LNCAP (cell line): ENCODE results near the gene SYDE2.

ENCODE experiments used
- TF ChIP-seq, protein P1 (sequence below): fragments of 450-650 bp; IDR thresholded peaks from 2 replicates; pipeline ENCODE4 v1.5.1; 2017; ENCODE audit warnings: mild to moderate bottlenecking

The SYDE2 gene

DNA sequence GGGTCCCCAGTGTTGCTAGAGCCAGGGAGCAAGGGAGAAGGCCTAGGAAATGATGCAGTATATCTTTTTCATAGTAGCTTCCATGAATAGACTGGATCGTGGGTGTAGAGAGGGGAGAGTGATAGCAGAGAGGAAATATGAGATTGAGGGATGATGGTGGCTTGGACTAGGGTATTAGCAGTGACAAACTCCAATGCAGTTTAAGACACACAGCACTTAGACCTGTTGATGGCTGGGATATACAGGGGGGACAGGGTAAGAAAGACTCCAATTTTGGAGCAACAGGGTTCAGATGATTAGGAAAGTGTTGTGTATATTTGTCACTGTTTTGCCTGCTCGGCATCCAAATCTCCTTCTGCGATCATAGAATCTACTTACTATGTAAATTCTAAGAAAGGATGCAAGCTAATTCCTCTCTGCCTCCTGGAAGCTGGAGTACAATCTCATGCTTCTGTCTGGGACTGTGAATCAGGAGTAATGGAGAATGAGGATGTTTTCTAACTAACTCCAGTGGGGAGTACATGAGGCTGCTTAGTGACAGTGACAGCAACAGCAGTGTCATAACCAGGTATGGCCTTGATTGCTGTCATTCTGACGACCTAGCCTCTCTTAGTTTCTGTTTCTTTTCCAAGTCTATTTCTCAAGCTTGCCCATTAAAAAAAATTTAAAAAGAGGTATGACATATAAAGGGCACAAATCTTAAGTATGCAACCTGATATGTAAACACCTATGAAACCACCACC, 47.5 kb downstream of the SYDE2 start:
- TF ChIP-seq, protein P1, sequence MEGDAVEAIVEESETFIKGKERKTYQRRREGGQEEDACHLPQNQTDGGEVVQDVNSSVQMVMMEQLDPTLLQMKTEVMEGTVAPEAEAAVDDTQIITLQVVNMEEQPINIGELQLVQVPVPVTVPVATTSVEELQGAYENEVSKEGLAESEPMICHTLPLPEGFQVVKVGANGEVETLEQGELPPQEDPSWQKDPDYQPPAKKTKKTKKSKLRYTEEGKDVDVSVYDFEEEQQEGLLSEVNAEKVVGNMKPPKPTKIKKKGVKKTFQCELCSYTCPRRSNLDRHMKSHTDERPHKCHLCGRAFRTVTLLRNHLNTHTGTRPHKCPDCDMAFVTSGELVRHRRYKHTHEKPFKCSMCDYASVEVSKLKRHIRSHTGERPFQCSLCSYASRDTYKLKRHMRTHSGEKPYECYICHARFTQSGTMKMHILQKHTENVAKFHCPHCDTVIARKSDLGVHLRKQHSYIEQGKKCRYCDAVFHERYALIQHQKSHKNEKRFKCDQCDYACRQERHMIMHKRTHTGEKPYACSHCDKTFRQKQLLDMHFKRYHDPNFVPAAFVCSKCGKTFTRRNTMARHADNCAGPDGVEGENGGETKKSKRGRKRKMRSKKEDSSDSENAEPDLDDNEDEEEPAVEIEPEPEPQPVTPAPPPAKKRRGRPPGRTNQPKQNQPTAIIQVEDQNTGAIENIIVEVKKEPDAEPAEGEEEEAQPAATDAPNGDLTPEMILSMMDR: no peak

- TF ChIP-seq, protein P1: no peak
Observed at GRCh38 chr1:85151446-85151845, 49.4 kb downstream of the SYDE2 start.

DNA sequence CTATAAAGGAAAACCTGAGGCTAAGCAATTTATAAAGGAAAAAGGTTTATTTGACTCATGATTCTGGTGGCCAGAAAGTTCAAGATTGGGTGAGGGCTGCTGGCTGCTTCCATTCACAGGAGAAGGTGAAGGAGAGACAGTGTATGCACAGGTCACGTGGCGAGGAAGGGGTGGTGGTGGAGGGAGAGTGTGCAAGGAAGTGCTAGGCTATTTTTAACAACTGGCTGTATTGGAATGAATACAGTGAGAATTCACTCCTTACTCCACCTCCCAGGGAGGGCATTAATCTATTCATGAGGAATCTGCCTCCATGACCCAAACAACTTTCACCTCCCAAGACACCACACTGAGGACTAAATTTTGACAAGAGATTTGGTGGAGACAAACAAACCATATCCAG, 51.0 kb downstream of the SYDE2 start:
- TF ChIP-seq, protein P1: no peak

- TF ChIP-seq, protein P1: no peak
Observed at GRCh38 chr1:85148524-85149250, 52.1 kb downstream of the SYDE2 start.

GRCh38 chr1:85146972-85147359, 53.9 kb downstream of the SYDE2 start:
- TF ChIP-seq, protein P1: no peak

DNA sequence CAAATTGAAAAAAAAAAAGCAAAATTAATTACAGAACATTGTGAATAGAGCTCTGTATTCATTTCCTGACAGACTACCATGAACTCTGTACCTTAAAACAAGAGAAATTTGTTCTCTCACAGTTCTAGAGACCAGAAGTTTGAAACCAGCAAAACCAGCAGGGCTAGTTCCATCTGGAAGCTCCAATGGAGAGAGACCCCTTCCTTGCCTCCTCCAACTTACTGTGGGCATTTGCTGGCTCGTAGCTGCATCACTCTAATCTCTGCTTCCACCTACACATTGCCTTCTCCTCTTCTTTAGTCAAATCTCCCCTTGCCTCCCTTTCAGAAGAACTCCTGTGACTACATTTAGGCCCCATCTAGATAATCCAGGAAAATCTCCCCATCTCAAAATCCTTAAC, 56.5 kb downstream of the SYDE2 start:
- TF ChIP-seq, protein P1: no peak

DNA sequence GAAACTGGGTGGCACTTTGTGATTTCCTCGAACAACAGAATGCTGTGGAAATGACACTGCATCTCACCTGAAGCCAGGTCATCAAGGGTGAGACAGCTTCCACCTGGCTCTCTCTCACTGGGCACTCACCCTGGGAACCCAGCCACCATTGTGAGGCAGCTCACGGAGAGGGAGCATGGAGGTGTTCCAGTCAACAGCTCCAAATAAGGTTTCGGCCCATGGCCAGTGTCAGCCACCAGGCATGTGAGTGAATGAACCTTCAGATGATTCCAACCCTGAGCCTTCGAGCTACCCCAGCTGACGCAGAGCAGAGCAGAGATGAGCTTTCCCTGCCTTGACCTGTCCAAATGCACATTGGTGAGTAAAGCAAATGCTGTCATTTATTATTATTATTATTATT, 58.1 kb downstream of the SYDE2 start:
- TF ChIP-seq, protein P1: no peak
